ENCODE results near the gene SMAD9.

Gene SMAD9

GRCh38 chr13:36814465-36814864, 105.6 kb downstream of the SMAD9 start:
- no peak for DNase-seq

- DNase-seq, result no peak
Measured at GRCh38 chr13:36813225-36813624, 106.8 kb downstream of the SMAD9 start.

GRCh38 chr13:36807616-36808015, 112.4 kb downstream of the SMAD9 start:
- DNase-seq, result no peak

- no peak for DNase-seq
Measured at GRCh38 chr13:36806102-36806501, 113.9 kb downstream of the SMAD9 start.

- DNase-seq, result no peak
Measured at GRCh38 chr13:36804588-36804987, 115.5 kb downstream of the SMAD9 start.

- DNase-seq, result no peak
Measured at GRCh38 chr13:36801035-36801434, 119.0 kb downstream of the SMAD9 start.

GRCh38 chr13:36796052-36796451, 124.0 kb downstream of the SMAD9 start:
- no peak for DNase-seq

GRCh38 chr13:36795463-36795862, 124.6 kb downstream of the SMAD9 start:
- DNase-seq, result no peak

Data from activated naive CD4-positive, alpha-beta T cell treated with Interleukin-2 at 50 U/mL for 16 hours (primary cell).